VCaP (cell line): ENCODE data around the gene CNTN6.

Experiments
- H3K27ac ChIP-seq: fragments of 450-650 bp; 2 replicates; pipeline ENCODE4 v1.5.1; 2017
- CTCF ChIP-seq: fragments of 450-650 bp; conservative IDR thresholded peaks from 2 replicates; pipeline ENCODE4 v1.5.1; 2017; ENCODE audit warnings: mild to moderate bottlenecking, moderate library complexity

The CNTN6 gene

GRCh38 chr3:1230920-1231319, 138.1 kb downstream of the CNTN6 start:
- TF ChIP-seq CTCF: no peak
- H3K27ac ChIP-seq: no peak overlapping the region

- no peak overlapping the region for H3K27ac ChIP-seq
Observed at GRCh38 chr3:1232276-1232675, 139.5 kb downstream of the CNTN6 start.

GRCh38 chr3:1235526-1236120, 142.8 kb downstream of the CNTN6 start:
- no peak for TF ChIP-seq CTCF
- no peak overlapping the region for H3K27ac ChIP-seq

More at GRCh38 chr3:1232276-1232675, 139.5 kb downstream of the CNTN6 start:
- TF ChIP-seq CTCF: no peak

- H3K27ac ChIP-seq: no peak overlapping the region
- TF ChIP-seq CTCF: no peak
Observed at GRCh38 chr3:1251282-1252060, 158.6 kb downstream of the CNTN6 start.

- H3K27ac ChIP-seq: no peak overlapping the region
Observed at GRCh38 chr3:1252061-1252430, 159.2 kb downstream of the CNTN6 start.

GRCh38 chr3:1262246-1262645, 169.4 kb downstream of the CNTN6 start:
- no peak overlapping the region for H3K27ac ChIP-seq
- TF ChIP-seq CTCF: no peak

More at GRCh38 chr3:1252061-1252430, 159.2 kb downstream of the CNTN6 start:
- TF ChIP-seq CTCF: no peak

- no peak for TF ChIP-seq CTCF
Observed at GRCh38 chr3:1263121-1263520, 170.3 kb downstream of the CNTN6 start.

More at GRCh38 chr3:1263121-1263520, 170.3 kb downstream of the CNTN6 start:
- H3K27ac ChIP-seq: no peak overlapping the region
